Astrocyte (in vitro differentiated cells and primary cell): ENCODE results near the gene LYSMD4.

Source experiments
- EZH2 ChIP-seq: IDR thresholded peaks from 2 replicates; pipeline ENCODE4 v1.6.1; 2012; ENCODE audit warnings: mild to moderate bottlenecking, low read length, inconsistent platforms; ENCODE audit not compliant: insufficient read depth
- TF ChIP-seq, protein P1 (sequence below): IDR thresholded peaks from 2 replicates; pipeline ENCODE4 v1.5.1; 2011; ENCODE audit warnings: low read depth, mild to moderate bottlenecking, inconsistent platforms, low read length, moderate library complexity; ENCODE audit not compliant: insufficient read depth

DNA sequence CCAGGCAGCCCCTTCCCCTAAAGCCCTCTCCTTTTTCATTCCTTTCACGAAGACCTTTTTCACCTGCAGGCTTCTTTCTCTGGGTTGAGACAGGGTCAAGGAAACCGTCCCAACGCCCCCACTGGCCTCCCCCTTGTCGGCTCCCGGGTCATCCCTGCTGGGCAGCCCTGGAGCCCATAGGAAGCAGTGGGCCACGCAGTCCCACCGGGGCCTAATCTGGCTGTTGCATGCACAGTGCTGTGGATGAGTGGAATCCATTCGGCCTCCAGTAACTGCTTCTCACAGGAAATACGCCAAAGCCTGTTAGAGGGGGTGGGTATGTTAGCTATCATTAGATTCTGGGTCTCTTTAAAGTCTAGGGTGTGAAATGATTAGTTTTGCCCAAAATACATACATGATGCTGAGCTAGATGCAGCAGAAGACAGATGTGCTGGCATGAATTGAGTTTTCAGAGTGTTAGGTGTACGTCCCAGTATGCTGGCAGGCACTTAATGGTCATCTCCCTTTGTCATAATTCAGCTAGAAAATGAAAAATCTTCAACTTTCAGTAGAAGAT lies 16.6 kb downstream of the LYSMD4 start:
- TF ChIP-seq, protein P1, sequence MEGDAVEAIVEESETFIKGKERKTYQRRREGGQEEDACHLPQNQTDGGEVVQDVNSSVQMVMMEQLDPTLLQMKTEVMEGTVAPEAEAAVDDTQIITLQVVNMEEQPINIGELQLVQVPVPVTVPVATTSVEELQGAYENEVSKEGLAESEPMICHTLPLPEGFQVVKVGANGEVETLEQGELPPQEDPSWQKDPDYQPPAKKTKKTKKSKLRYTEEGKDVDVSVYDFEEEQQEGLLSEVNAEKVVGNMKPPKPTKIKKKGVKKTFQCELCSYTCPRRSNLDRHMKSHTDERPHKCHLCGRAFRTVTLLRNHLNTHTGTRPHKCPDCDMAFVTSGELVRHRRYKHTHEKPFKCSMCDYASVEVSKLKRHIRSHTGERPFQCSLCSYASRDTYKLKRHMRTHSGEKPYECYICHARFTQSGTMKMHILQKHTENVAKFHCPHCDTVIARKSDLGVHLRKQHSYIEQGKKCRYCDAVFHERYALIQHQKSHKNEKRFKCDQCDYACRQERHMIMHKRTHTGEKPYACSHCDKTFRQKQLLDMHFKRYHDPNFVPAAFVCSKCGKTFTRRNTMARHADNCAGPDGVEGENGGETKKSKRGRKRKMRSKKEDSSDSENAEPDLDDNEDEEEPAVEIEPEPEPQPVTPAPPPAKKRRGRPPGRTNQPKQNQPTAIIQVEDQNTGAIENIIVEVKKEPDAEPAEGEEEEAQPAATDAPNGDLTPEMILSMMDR, result no peak
- TF ChIP-seq EZH2, result no peak
